ENCODE data around the gene TSPAN15.

TSPAN15 gene

DNA sequence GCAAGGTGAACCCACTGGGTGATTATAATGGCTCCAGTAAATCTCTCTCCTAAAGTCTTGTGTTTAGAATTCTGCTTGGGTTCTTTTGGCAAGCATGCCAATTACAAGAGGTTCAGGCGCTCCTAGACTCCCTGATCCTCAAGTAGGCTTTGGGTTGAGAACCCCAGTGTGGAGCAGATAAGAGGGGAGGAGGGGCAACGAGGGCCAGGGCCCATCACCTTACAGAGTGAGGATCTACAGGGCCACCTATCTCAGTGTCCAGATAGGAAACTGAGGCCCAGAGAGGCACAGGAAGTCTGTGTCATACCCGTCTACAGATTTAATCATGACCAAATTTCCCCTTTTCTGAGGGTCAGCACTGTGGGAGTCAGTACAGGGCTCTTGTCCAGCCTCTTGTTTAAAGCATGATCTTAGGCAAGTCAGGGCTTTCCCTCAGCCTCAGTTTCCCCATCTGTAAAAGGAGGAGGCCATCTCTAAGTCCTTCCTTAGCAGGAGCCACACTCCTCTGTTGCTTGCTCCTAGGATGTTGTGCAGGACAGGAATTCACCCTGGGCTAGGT lies 39.0 kb upstream of the TSPAN15 start:
- TF ChIP-seq, protein P1, sequence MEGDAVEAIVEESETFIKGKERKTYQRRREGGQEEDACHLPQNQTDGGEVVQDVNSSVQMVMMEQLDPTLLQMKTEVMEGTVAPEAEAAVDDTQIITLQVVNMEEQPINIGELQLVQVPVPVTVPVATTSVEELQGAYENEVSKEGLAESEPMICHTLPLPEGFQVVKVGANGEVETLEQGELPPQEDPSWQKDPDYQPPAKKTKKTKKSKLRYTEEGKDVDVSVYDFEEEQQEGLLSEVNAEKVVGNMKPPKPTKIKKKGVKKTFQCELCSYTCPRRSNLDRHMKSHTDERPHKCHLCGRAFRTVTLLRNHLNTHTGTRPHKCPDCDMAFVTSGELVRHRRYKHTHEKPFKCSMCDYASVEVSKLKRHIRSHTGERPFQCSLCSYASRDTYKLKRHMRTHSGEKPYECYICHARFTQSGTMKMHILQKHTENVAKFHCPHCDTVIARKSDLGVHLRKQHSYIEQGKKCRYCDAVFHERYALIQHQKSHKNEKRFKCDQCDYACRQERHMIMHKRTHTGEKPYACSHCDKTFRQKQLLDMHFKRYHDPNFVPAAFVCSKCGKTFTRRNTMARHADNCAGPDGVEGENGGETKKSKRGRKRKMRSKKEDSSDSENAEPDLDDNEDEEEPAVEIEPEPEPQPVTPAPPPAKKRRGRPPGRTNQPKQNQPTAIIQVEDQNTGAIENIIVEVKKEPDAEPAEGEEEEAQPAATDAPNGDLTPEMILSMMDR (conservative IDR thresholded peaks at IDR 0.05), result no peak

DNA sequence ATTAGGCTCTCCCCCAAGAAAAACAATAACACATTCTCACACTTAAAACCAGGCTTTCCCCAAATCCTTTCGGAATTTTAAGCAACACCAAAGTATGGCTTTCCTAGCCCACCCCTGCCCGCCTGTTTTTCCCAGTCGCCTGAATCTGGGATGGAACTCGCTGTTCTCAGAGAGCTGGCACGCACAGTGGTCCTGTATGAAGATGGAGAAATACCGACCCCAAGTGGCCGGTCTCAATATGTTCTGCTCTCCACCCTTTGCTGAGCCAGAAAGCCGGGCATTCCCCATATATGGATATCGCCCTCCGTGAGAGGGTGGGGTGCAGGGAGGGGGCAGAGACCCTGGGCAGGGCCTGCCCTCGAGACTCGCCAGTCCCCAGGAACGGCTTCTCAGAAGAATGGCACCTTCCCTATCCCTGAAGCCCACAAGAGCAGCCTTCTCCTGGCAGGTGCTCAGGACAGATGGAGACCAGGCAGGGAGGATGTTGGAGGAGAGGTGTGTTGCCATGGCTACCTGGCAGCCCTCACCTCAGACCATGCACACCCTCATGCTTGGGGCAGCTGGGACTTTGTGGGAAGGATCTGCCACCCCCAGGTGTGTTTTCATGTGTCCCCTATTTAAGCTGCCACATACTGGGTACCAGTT lies 37.9 kb upstream of the TSPAN15 start:
- TF ChIP-seq, protein P1 (conservative IDR thresholded peaks at IDR 0.05), result peak; percentile 60
- no peak overlapping the region for H3K27ac ChIP-seq

More for the DNA sequence above, 39.0 kb upstream of the TSPAN15 start:
- no peak overlapping the region for H3K27ac ChIP-seq

DNA sequence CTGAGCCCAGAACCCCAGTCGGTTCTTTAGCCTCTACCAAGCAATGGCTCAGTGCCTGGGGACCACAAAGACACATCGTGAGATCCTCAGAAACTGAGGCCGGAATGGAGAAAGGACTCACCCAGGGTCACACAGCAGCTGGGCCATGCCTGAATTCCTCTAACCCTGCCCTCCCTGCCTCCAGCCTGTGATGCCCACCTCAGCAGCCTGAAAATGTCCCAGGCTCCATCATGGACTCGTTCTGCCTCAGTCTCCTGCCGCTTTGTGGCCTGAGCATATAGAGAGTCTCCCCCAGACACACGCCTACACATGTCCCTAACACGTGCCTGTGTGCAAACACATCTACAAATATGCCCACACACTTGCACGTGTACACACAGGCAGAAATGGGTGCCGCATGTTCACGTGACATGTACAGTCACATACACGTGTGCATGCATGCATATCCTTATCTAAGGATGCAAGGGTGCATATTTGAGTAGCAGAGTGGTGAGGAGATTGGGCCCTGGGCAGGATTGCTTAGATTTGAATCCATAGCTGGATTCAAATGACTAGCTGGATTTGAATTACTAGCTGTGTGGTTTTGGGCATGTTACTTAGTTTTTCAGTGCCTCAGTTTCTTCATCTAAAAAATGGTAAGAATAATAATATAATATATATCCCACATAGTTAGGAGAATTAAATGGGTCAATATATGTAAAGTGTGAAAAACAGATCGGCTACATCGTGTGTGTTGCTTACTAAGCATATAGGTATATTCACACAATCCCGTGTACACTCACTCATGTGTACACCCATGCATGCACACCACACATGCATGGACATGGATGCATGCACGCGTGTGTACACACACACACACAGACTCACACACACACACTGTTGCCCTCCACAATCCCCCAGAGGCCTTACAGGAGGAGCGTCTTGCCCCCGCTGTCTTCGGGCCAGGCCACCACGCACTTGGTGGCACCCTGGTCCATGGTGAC lies 36.9 kb upstream of the TSPAN15 start:
- TF ChIP-seq, protein P1 (conservative IDR thresholded peaks at IDR 0.05), result no peak

DNA sequence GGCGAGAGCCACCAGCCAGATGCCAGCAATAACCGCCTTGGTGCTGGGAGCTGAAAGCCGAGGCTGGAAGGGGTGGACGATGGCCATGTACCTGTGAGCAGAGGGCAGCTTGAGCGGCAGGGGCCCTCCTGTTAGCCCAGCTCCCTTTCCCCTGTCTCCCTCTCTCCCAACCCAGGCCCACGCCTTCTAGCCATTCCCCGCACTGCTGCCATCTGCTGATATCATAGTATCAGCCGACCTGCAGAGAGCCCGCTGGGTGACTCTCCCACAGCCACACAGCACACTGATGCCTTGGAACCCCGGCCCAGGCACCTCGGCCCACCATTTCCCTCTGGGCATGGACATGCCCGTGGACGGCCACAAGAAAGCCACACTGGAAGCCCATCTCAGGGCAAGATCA lies 36.2 kb upstream of the TSPAN15 start:
- TF ChIP-seq, protein P1 (conservative IDR thresholded peaks at IDR 0.05), result no peak

More for the DNA sequence above, 36.9 kb upstream of the TSPAN15 start:
- no peak overlapping the region for H3K27ac ChIP-seq

DNA sequence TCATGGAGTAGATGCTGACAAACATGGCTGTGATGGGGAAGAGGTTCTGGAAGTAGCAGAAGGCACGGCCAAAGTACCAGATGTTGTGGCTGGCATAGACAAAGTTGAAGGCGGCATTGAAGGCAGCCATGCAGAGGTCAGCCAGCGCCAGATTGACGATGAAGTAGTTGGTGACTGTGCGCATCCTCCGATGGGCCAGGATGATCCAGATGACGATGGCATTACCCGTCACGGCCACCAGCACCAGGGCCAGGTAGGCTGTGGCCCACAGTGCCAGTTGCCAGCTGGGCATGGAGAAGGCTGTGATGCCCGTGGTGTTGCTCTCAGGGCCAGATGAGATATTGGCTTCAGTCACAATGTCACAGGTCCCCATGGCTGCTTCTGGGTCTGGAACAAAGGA lies 35.3 kb upstream of the TSPAN15 start:
- TF ChIP-seq, protein P1 (conservative IDR thresholded peaks at IDR 0.05), result no peak
- no peak overlapping the region for H3K27ac ChIP-seq

More for the DNA sequence above, 36.2 kb upstream of the TSPAN15 start:
- no peak overlapping the region for H3K27ac ChIP-seq

DNA sequence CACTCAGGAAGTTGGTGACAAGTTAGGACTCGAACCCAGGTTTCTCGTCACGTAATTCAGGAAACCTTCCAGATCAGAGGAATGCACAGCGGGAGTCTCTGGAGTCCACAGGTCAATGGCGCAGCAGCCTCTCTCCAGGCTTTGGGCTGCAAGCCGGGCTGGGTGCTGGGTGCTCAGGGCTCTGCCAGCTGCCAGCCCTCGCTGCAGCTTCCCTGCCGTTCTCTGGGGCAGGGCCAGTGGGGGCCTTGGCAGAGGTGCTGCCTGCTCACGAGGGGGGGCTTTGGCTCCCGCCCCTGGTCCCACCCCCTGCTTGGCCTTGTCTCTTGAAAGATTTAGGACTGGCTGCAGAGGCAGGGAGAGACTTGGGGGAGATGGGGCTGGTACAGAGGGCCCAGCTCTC lies 34.6 kb upstream of the TSPAN15 start, which contains the start of gene TACR2:
Gene TACR2 (minus strand): TSS at position 224 of the 400 bp plus-strand sequence. CDS start 595 bp downstream, outside the sequence.
- TF ChIP-seq, protein P1 (conservative IDR thresholded peaks at IDR 0.05), result no peak
- no peak within 1 kb of the TSS for H3K27ac ChIP-seq

DNA sequence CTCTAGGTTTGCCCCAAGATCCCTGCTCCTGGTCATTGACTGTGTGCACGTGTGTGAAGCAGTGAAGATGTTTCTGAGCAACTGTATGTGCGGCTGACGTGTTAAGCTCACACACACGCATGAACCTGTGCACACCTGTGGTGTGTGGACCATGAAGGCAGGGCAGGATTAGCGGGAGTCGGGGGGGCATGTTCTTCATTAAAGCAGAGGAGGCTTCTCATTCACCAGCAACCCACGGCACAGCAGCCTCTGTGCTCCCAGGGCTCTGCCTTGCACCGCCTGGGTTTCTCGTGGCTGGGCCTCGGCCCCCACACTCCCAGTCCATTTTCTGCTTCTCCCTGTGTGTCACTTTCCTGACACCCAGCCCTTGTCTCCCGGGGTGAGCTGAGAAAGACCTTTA lies 33.7 kb upstream of the TSPAN15 start:
- TF ChIP-seq, protein P1 (conservative IDR thresholded peaks at IDR 0.05), result no peak
- H3K27ac ChIP-seq, result no peak overlapping the region

Data from VCaP (cell line).